PFSK-1 (cell line): ENCODE measurements around the gene EFCC1.

Experiments
- FOXP2 ChIP-seq: optimal IDR thresholded peaks from 2 replicates; pipeline ENCODE3; 2011; ENCODE audit warnings: borderline replicate concordance, control low read depth, inconsistent platforms; ENCODE audit not compliant: insufficient read depth; ENCODE audit errors: extremely low read length, extremely low read depth
- POLR2AphosphoS5 ChIP-seq: IDR thresholded peaks from 2 replicates; pipeline ENCODE4 v1.6.1; 2012; ENCODE audit warnings: low read depth, mild to moderate bottlenecking, control low read depth, low read length, moderate library complexity
- SIN3A ChIP-seq: IDR thresholded peaks from 2 replicates; pipeline ENCODE4 v1.6.1; 2012; ENCODE audit warnings: mild to moderate bottlenecking, low read length, moderate library complexity, borderline replicate concordance; ENCODE audit not compliant: insufficient read depth
- TAF1 ChIP-seq: IDR thresholded peaks from 2 replicates; pipeline ENCODE4 v1.6.1; 2012; ENCODE audit warnings: low read length, control low read depth, borderline replicate concordance; ENCODE audit not compliant: insufficient read depth
- TF ChIP-seq, protein P1 (sequence below), 2 experiments: IDR thresholded peaks; 2 replicates each; pipeline versions ENCODE4 v1.6.1 to v1.8.0; 2011 to 2012; ENCODE audit warnings: low read depth in 2 of 2, low read length in 2 of 2, control low read depth in 1 of 2, inconsistent platforms in 1 of 2, mild to moderate bottlenecking in 1 of 2, moderate library complexity in 1 of 2; ENCODE audit not compliant: insufficient read depth in 1 of 2

Gene EFCC1

DNA sequence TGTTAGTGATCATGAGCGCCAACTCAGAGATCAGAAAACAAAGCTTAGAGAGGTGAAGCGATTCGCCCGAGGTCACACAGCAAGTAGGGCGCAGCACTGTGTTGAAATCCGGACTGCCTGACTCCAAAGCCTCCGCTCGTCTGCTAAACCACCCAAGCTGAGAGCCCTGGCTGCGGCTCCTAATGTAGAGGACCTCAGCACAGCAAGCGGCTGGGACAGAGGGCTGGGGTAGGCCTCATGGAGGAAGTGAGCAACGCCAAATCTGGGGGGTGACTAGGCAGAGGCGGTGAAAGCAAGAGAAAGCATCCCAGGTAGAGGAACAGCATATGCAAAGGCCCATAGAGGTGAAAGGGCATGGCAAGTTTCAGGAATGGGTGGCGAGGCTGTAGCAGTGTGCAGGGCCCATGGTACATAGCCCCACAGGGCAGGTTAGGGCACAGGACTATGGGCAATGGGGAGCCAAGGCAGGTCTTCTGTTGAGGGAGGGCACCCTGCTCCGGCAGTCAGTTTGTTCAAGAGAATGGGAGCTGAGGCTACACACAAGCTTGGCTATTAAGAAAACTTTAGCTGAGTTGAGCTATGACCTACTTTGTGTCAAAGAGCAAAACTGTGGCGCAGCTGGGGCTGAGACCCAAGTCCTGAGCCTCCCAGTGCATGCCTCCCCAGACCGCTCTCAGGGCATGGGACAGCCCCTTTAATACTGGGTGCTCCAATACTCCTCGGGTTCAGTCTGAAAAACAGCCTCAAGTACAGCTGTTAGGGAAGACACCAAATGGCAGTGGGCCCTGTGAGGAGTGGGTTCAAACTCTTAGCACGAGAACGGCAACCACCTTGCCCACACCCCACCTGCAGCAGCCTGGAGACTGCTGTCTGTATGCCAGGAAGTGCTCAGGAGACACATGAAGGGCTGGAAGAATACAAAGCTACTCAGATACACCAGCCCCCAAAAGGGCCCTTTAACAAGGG, 6.2 kb upstream of the EFCC1 start:
- TF ChIP-seq TAF1 (no peak), POLR2AphosphoS5 (no peak), SIN3A (no peak), FOXP2 (no peak)
- TF ChIP-seq, protein P1, sequence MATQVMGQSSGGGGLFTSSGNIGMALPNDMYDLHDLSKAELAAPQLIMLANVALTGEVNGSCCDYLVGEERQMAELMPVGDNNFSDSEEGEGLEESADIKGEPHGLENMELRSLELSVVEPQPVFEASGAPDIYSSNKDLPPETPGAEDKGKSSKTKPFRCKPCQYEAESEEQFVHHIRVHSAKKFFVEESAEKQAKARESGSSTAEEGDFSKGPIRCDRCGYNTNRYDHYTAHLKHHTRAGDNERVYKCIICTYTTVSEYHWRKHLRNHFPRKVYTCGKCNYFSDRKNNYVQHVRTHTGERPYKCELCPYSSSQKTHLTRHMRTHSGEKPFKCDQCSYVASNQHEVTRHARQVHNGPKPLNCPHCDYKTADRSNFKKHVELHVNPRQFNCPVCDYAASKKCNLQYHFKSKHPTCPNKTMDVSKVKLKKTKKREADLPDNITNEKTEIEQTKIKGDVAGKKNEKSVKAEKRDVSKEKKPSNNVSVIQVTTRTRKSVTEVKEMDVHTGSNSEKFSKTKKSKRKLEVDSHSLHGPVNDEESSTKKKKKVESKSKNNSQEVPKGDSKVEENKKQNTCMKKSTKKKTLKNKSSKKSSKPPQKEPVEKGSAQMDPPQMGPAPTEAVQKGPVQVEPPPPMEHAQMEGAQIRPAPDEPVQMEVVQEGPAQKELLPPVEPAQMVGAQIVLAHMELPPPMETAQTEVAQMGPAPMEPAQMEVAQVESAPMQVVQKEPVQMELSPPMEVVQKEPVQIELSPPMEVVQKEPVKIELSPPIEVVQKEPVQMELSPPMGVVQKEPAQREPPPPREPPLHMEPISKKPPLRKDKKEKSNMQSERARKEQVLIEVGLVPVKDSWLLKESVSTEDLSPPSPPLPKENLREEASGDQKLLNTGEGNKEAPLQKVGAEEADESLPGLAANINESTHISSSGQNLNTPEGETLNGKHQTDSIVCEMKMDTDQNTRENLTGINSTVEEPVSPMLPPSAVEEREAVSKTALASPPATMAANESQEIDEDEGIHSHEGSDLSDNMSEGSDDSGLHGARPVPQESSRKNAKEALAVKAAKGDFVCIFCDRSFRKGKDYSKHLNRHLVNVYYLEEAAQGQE (IDR thresholded peaks at IDR 0.05; ENCODE audit: insufficient read depth in 1 of 2, low read depth in 2 of 2, low read length in 2 of 2): no peak

DNA sequence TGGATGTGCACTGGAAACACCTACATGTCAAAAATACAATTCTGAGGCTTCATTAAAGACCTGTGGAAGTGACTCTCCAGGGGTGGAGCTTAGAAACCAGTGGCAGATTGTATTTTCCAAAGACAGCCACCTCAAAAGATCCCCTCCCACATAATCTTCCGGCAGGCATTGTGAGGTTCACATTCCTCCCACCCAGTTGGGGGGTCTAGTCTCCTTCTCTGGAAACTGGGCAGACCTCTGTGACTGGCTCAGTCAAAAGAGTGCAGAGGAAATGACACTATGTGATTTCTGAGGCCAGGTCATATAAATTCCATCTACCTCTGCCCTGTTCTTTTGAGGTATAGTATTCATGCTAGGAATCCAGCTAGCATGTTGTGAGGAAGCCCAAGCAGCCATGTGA, 5.4 kb upstream of the EFCC1 start:
- TF ChIP-seq POLR2AphosphoS5 (no peak), TAF1 (no peak), SIN3A (no peak), FOXP2 (no peak)
- TF ChIP-seq, protein P1 (IDR thresholded peaks at IDR 0.05; ENCODE audit: insufficient read depth in 1 of 2, low read depth in 2 of 2, low read length in 2 of 2): no peak

DNA sequence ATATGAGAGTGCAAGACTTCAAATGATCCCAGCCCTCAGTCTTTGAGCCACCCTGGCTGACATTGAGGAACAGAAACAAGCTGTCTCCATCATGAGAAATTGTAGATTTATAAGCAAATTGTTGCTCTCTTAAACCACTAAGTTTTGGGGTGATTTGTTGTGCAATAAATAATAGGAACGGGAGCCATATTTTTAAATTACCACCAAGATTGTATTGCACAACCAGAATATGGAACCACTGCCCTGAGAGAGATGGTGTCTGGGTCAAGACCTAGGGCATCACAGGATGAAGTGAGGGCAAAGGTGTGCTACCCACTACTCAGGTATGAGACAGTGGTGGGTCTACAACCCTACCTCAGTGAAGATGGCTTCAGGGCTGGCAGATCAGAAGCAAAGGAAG, 4.9 kb upstream of the EFCC1 start:
- no peak for TF ChIP-seq POLR2AphosphoS5
- no peak for TF ChIP-seq TAF1
- TF ChIP-seq SIN3A: no peak
- TF ChIP-seq, protein P1 (IDR thresholded peaks at IDR 0.05; ENCODE audit: insufficient read depth in 1 of 2, low read depth in 2 of 2, low read length in 2 of 2): no peak
- no peak for TF ChIP-seq FOXP2

DNA sequence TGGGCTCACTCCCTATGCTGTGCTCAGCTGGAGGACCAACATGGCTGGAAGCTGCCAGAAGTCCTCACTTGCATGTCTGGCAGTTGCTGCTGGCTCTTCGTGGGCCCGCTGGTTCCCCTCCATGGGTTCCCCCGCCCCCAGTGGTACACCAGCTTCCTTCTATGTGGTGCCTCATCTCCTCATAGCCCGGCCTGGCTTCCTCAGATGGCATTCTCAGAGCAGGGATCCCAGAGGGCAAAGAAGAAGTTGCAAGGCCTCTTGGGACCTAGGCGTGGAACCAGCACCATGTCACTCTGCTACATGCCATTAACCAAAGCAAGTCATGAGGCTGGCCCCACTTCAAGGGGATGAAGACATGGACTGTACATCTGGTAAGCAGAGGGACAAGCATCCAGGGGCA, 4.4 kb upstream of the EFCC1 start:
- TF ChIP-seq, protein P1 (IDR thresholded peaks at IDR 0.05; ENCODE audit: insufficient read depth in 1 of 2, low read depth in 2 of 2, low read length in 2 of 2): no peak
- TF ChIP-seq SIN3A (no peak), POLR2AphosphoS5 (no peak), TAF1 (no peak), FOXP2 (no peak)
